ENCODE results near the gene NR3C2.

Gene NR3C2

DNA sequence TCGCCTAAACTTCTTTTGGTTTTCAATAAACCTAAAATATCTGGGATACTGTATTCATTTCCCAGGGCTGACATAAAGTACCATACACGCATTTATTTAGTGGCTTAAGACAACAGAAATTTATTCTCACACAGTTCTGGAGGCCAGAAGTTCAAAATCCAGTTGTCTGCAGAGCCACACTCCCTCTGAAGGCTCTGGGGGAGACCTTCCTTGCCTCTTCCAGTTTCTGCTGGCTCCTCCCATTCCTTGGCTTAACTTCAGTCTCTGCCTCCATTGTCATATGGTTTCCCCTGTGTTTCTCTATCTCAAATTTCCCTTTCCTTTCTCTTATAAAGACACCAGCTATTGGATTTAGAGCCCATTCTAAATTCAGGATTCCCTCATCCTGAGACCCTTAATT is 44.4 kb downstream of the NR3C2 start:
- Histone ChIP-seq H3K4me2 (ENCODE audit: insufficient read depth, low read length) (no peak overlapping the region), H3K4me3 (ENCODE audit: low read depth in 1 of 2, low read length in 2 of 2) (no peak overlapping the region), H3K79me2 (ENCODE audit: insufficient read depth, low read length) (no peaks in the 10 kb centered on the region), H3K27me3 (ENCODE audit: insufficient read depth, low read length, poor library complexity) (no peaks in the 10 kb centered on the region), H3K9me3 (ENCODE audit: insufficient read depth, low read length, severe bottlenecking) (no peaks in the 10 kb centered on the region), H3K4me1 (ENCODE audit: insufficient read depth, low read length) (no peaks in the 10 kb centered on the region), H4K20me1 (ENCODE audit: insufficient read depth, low read length) (no peaks in the 10 kb centered on the region), H3K36me3 (ENCODE audit: insufficient read depth, low read length) (no peaks in the 10 kb centered on the region), H3K9ac (ENCODE audit: low read depth, low read length) (no peak overlapping the region), H3K27ac (ENCODE audit: low read length) (no peak overlapping the region), H2AFZ (ENCODE audit: low read depth, low read length) (no peak overlapping the region)
- TF ChIP-seq, protein P1, sequence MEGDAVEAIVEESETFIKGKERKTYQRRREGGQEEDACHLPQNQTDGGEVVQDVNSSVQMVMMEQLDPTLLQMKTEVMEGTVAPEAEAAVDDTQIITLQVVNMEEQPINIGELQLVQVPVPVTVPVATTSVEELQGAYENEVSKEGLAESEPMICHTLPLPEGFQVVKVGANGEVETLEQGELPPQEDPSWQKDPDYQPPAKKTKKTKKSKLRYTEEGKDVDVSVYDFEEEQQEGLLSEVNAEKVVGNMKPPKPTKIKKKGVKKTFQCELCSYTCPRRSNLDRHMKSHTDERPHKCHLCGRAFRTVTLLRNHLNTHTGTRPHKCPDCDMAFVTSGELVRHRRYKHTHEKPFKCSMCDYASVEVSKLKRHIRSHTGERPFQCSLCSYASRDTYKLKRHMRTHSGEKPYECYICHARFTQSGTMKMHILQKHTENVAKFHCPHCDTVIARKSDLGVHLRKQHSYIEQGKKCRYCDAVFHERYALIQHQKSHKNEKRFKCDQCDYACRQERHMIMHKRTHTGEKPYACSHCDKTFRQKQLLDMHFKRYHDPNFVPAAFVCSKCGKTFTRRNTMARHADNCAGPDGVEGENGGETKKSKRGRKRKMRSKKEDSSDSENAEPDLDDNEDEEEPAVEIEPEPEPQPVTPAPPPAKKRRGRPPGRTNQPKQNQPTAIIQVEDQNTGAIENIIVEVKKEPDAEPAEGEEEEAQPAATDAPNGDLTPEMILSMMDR (IDR thresholded peaks at IDR 0.05; ENCODE audit: borderline replicate concordance, extremely low read depth, low read length, poor library complexity, severe bottlenecking) = no peak
- no peak for TF ChIP-seq EZH2 (IDR thresholded peaks at IDR 0.05; ENCODE audit: borderline replicate concordance, low read depth, low read length, severe bottlenecking)
- no peak for ATAC-seq (ENCODE audit: insufficient read depth, low read depth)
- DNase-seq = no peak

DNA sequence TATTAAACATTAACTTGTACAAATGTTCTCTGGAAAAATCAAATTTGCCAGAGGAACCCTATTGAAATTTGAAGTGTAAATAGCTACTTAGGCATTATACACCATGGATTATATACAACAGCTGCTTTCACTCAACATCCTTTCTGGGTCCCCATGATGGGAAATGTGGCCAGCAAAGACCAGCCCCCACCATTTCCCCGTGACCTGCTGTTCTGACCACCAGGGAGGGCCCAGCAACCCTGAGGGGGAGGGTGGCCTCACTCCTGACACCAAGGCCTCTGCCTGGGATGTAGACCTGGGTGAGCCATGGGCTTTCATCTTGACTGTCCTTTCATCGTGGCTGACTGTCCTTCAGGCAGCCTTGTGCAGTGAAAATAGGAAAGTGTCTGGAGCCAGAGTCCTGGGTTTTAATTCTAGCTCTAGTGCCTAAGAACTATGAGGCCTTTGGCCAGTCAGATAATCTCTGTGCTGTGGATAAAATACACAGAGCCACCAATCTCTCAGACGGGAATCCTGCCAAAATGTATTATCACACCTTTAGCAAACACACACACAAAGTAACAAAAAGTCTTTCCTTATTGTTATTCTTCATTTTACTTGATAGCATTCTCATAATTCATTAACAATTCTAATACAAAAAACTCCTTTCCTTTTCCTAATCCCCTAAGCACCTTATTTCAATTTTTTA is 45.1 kb downstream of the NR3C2 start:
- Histone ChIP-seq H2AFZ (ENCODE audit: low read depth, low read length) (no peak overlapping the region), H3K79me2 (ENCODE audit: insufficient read depth, low read length) (no peaks in the 10 kb centered on the region), H4K20me1 (ENCODE audit: insufficient read depth, low read length) (no peaks in the 10 kb centered on the region), H3K9ac (ENCODE audit: low read depth, low read length) (no peak overlapping the region), H3K4me3 (ENCODE audit: low read depth in 1 of 2, low read length in 2 of 2) (no peak overlapping the region), H3K27ac (ENCODE audit: low read length) (no peak overlapping the region), H3K27me3 (ENCODE audit: insufficient read depth, low read length, poor library complexity) (no peaks in the 10 kb centered on the region), H3K9me3 (ENCODE audit: insufficient read depth, low read length, severe bottlenecking) (no peaks in the 10 kb centered on the region), H3K36me3 (ENCODE audit: insufficient read depth, low read length) (no peaks in the 10 kb centered on the region), H3K4me2 (ENCODE audit: insufficient read depth, low read length) (no peak overlapping the region), H3K4me1 (ENCODE audit: insufficient read depth, low read length) (no peaks in the 10 kb centered on the region)
- DNase-seq (no peak), ATAC-seq (ENCODE audit: insufficient read depth, low read depth) (no peak)
- TF ChIP-seq EZH2 (IDR thresholded peaks at IDR 0.05; ENCODE audit: borderline replicate concordance, low read depth, low read length, severe bottlenecking) = no peak
- TF ChIP-seq, protein P1 (IDR thresholded peaks at IDR 0.05; ENCODE audit: borderline replicate concordance, extremely low read depth, low read length, poor library complexity, severe bottlenecking) = no peak

DNA sequence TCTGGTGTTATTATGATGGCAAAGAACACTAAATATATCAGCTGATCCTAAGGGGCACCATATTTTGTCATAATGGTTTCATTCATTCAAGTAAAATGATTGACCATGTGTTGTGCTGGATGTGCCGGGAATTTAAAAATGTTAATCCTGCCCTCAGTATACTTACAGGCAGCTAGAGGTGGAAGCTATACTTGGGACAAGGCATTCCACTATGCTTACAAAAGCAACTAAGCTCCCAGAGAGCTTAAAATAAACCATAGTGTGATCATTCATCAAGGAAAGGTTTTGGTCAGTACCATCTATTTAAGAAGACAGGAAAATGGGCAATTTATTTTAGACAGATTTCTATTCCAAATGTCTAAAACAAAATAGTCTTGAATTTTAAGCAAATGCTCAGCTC is 46.4 kb downstream of the NR3C2 start:
- Histone ChIP-seq H3K27me3 (ENCODE audit: insufficient read depth, low read length, poor library complexity) (no peaks in the 10 kb centered on the region), H3K79me2 (ENCODE audit: insufficient read depth, low read length) (no peaks in the 10 kb centered on the region), H3K9me3 (ENCODE audit: insufficient read depth, low read length, severe bottlenecking) (no peaks in the 10 kb centered on the region), H3K4me3 (ENCODE audit: low read depth in 1 of 2, low read length in 2 of 2) (no peak overlapping the region), H3K4me1 (ENCODE audit: insufficient read depth, low read length) (no peaks in the 10 kb centered on the region), H4K20me1 (ENCODE audit: insufficient read depth, low read length) (no peaks in the 10 kb centered on the region), H3K4me2 (ENCODE audit: insufficient read depth, low read length) (no peak overlapping the region), H3K36me3 (ENCODE audit: insufficient read depth, low read length) (no peaks in the 10 kb centered on the region), H2AFZ (ENCODE audit: low read depth, low read length) (no peak overlapping the region), H3K9ac (ENCODE audit: low read depth, low read length) (no peak overlapping the region), H3K27ac (ENCODE audit: low read length) (no peak overlapping the region)
- ATAC-seq (ENCODE audit: insufficient read depth, low read depth) (no peak), DNase-seq (no peak)
- TF ChIP-seq, protein P1 (IDR thresholded peaks at IDR 0.05; ENCODE audit: borderline replicate concordance, extremely low read depth, low read length, poor library complexity, severe bottlenecking) = no peak
- TF ChIP-seq EZH2 (IDR thresholded peaks at IDR 0.05; ENCODE audit: borderline replicate concordance, low read depth, low read length, severe bottlenecking) = no peak
